ENCODE results near the gene ANGPTL8. TPM values are rescaled to one million over a fixed set of nuclear protein-coding genes. Genes with fewer than 3 reads are reported as not detected.

The ANGPTL8 gene
- total and polyA plus RNA-seq, 2 of the 13 experiments (the other 11 are each of a cell fraction or from before 2014, with no cell fraction given) = 27.3 to 243 TPM

GRCh38 chr19:11239377-11240000 is at the start of gene ANGPTL8 (continued):
- TF ChIP-seq, protein P1, sequence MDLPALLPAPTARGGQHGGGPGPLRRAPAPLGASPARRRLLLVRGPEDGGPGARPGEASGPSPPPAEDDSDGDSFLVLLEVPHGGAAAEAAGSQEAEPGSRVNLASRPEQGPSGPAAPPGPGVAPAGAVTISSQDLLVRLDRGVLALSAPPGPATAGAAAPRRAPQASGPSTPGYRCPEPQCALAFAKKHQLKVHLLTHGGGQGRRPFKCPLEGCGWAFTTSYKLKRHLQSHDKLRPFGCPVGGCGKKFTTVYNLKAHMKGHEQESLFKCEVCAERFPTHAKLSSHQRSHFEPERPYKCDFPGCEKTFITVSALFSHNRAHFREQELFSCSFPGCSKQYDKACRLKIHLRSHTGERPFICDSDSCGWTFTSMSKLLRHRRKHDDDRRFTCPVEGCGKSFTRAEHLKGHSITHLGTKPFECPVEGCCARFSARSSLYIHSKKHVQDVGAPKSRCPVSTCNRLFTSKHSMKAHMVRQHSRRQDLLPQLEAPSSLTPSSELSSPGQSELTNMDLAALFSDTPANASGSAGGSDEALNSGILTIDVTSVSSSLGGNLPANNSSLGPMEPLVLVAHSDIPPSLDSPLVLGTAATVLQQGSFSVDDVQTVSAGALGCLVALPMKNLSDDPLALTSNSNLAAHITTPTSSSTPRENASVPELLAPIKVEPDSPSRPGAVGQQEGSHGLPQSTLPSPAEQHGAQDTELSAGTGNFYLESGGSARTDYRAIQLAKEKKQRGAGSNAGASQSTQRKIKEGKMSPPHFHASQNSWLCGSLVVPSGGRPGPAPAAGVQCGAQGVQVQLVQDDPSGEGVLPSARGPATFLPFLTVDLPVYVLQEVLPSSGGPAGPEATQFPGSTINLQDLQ (CRISPR knock-in tag; IDR thresholded peaks at IDR 0.05) = 0 out of 2 replicates have a peak, but pooled peaks have one; percentile 35
- TF ChIP-seq PRPF4 (IDR thresholded peaks at IDR 0.05; ENCODE audit: low read depth, low read length, poor library complexity, severe bottlenecking) (no peak), ZNF296 (CRISPR knock-in tag; conservative IDR thresholded peaks at IDR 0.05) (no peak), ZNF605 (CRISPR knock-in tag; IDR thresholded peaks at IDR 0.05) (no peak), TCF7L2 (IDR thresholded peaks at IDR 0.05; ENCODE audit: low read depth, low read length) (no peak), NRL (CRISPR knock-in tag; IDR thresholded peaks at IDR 0.05; ENCODE audit: borderline replicate concordance) (peak; percentile 85; the same call in 1 of the 2 replicates), NKX3-1 (CRISPR knock-in tag; IDR thresholded peaks at IDR 0.05) (0 out of 2 replicates have a peak, but pooled peaks have one; percentile 63), ISX (CRISPR knock-in tag; conservative IDR thresholded peaks at IDR 0.05) (no peak), PPARG (CRISPR knock-in tag; conservative IDR thresholded peaks at IDR 0.05) (peak; percentile 78), TRIM24 (CRISPR knock-in tag; IDR thresholded peaks at IDR 0.05) (peak; percentile 76; the same call in 1 of the 2 replicates), PHF20 (CRISPR knock-in tag; IDR thresholded peaks at IDR 0.05) (0 out of 2 replicates have a peak, but pooled peaks have one; percentile 18), ETV6 (CRISPR knock-in tag; conservative IDR thresholded peaks at IDR 0.05) (peak; percentile 29; the same call in 1 of the 2 replicates), RARA (CRISPR knock-in tag; IDR thresholded peaks at IDR 0.05) (peak; percentile 98), ZNF354B (CRISPR knock-in tag; IDR thresholded peaks at IDR 0.05) (no peak), CBFB (CRISPR knock-in tag; IDR thresholded peaks at IDR 0.05) (peak; percentile 82; the same call in 1 of the 2 replicates), ERF (CRISPR knock-in tag; IDR thresholded peaks at IDR 0.05) (peak; percentile 93), ZBTB37 (CRISPR knock-in tag; IDR thresholded peaks at IDR 0.05) (peak; percentile 87), ZNF235 (CRISPR knock-in tag; IDR thresholded peaks at IDR 0.05; ENCODE audit: borderline replicate concordance) (peak; percentile 73; the same call in 1 of the 2 replicates), RFX5 (IDR thresholded peaks at IDR 0.05; ENCODE audit: low read depth, low read length) (no peak), ZNF124 (CRISPR knock-in tag; IDR thresholded peaks at IDR 0.05) (peak; percentile 75)
- TF ChIP-seq, protein P2, sequence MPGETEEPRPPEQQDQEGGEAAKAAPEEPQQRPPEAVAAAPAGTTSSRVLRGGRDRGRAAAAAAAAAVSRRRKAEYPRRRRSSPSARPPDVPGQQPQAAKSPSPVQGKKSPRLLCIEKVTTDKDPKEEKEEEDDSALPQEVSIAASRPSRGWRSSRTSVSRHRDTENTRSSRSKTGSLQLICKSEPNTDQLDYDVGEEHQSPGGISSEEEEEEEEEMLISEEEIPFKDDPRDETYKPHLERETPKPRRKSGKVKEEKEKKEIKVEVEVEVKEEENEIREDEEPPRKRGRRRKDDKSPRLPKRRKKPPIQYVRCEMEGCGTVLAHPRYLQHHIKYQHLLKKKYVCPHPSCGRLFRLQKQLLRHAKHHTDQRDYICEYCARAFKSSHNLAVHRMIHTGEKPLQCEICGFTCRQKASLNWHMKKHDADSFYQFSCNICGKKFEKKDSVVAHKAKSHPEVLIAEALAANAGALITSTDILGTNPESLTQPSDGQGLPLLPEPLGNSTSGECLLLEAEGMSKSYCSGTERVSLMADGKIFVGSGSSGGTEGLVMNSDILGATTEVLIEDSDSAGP (CRISPR knock-in tag; IDR thresholded peaks at IDR 0.05; ENCODE audit: borderline replicate concordance) = peak; percentile 89
- TF ChIP-seq, protein P3, sequence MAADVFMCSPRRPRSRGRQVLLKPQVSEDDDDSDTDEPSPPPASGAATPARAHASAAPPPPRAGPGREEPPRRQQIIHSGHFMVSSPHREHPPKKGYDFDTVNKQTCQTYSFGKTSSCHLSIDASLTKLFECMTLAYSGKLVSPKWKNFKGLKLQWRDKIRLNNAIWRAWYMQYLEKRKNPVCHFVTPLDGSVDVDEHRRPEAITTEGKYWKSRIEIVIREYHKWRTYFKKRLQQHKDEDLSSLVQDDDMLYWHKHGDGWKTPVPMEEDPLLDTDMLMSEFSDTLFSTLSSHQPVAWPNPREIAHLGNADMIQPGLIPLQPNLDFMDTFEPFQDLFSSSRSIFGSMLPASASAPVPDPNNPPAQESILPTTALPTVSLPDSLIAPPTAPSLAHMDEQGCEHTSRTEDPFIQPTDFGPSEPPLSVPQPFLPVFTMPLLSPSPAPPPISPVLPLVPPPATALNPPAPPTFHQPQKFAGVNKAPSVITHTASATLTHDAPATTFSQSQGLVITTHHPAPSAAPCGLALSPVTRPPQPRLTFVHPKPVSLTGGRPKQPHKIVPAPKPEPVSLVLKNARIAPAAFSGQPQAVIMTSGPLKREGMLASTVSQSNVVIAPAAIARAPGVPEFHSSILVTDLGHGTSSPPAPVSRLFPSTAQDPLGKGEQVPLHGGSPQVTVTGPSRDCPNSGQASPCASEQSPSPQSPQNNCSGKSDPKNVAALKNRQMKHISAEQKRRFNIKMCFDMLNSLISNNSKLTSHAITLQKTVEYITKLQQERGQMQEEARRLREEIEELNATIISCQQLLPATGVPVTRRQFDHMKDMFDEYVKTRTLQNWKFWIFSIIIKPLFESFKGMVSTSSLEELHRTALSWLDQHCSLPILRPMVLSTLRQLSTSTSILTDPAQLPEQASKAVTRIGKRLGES (CRISPR knock-in tag; IDR thresholded peaks at IDR 0.05; ENCODE audit: borderline replicate concordance) = peak; percentile 100

Measured in HepG2 (cell line).